ENCODE measurements around the gene PCSK9. TPM values are rescaled to one million over a fixed set of nuclear protein-coding genes. Genes with fewer than 3 reads are reported as not detected.
A peak's percentile ranks its signal among the peaks of the same experiment; 100 is the strongest.

The PCSK9 gene
- total RNA-seq, 2 experiments from 2014 or later = not detected

DNA sequence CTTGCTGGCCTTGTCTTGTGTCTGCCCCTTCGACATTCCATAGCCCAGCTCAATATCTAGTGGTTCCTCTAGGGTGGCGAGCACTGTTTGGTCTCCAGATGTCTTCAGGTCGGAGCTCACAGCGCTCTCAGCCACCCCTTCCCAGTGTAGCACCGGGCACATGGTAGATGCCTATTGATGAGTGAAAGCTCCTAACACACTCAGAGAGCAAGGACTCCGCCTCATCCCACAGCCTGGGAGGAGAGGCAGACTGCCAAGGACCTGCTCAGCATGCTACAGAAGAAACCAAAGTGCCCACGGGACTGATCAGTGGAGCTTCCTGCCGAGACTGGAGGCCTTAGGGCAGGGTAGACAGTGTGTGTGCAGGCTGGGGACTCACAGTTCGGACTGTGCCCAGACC, 10.9 kb downstream of the PCSK9 start:
- ChIA-PET POLR2A (no interaction called here), CTCF (no interaction called here)
- DNase-seq (peak in 1 of 14 experiments; percentile 26), ATAC-seq (ENCODE audit: poor library complexity) (no peak)
- H3K36me3 Mint-ChIP-seq (ENCODE audit: low read depth) = no peaks in the 10 kb centered on the region
- Histone ChIP-seq H3K27me3 (ENCODE audit: control insufficient read depth in 1 of 2, insufficient read depth in 2 of 2, low read length in 2 of 2) (no peaks in the 10 kb centered on the region), H3K9me3 (ENCODE audit: control insufficient read depth in 1 of 2, insufficient read depth in 1 of 2, low read length in 2 of 2) (no peaks in the 10 kb centered on the region), H3K4me3 (ENCODE audit: low read length) (no peak overlapping the region), H3K36me3 (ENCODE audit: insufficient read depth, low read length) (no peaks in the 10 kb centered on the region), H3K27ac (ENCODE audit: low read depth in 1 of 2, low read length in 2 of 2) (no peak overlapping the region), H3K4me1 (ENCODE audit: insufficient read depth, low read length) (no peaks in the 10 kb centered on the region)
- intact Hi-C loops (cut with DNase I, micrococcal nuclease) = no loop called here
- H3K4me1 Mint-ChIP-seq (ENCODE audit: low read depth) = no peaks in the 10 kb centered on the region
- TF ChIP-seq, protein P1, sequence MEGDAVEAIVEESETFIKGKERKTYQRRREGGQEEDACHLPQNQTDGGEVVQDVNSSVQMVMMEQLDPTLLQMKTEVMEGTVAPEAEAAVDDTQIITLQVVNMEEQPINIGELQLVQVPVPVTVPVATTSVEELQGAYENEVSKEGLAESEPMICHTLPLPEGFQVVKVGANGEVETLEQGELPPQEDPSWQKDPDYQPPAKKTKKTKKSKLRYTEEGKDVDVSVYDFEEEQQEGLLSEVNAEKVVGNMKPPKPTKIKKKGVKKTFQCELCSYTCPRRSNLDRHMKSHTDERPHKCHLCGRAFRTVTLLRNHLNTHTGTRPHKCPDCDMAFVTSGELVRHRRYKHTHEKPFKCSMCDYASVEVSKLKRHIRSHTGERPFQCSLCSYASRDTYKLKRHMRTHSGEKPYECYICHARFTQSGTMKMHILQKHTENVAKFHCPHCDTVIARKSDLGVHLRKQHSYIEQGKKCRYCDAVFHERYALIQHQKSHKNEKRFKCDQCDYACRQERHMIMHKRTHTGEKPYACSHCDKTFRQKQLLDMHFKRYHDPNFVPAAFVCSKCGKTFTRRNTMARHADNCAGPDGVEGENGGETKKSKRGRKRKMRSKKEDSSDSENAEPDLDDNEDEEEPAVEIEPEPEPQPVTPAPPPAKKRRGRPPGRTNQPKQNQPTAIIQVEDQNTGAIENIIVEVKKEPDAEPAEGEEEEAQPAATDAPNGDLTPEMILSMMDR (IDR thresholded peaks at IDR 0.05) = no peak
- H3K9me3 Mint-ChIP-seq = no peaks in the 10 kb centered on the region
- no peak overlapping the region for H3K27ac Mint-ChIP-seq
- no peaks in the 10 kb centered on the region for H3K27me3 Mint-ChIP-seq
- H3K4me3 Mint-ChIP-seq = no peak overlapping the region

GRCh38 chr1:55051169-55051568, 11.8 kb downstream of the PCSK9 start:
- Histone ChIP-seq H3K36me3 (ENCODE audit: insufficient read depth, low read length) (no peaks in the 10 kb centered on the region), H3K4me1 (ENCODE audit: insufficient read depth, low read length) (no peaks in the 10 kb centered on the region), H3K27ac (ENCODE audit: low read depth in 1 of 2, low read length in 2 of 2) (no peak overlapping the region), H3K9me3 (ENCODE audit: control insufficient read depth in 1 of 2, insufficient read depth in 1 of 2, low read length in 2 of 2) (no peaks in the 10 kb centered on the region), H3K27me3 (ENCODE audit: control insufficient read depth in 1 of 2, insufficient read depth in 2 of 2, low read length in 2 of 2) (no peaks in the 10 kb centered on the region), H3K4me3 (ENCODE audit: low read length) (no peak overlapping the region)
- H3K4me3 Mint-ChIP-seq = no peak overlapping the region
- no peak overlapping the region for H3K27ac Mint-ChIP-seq
- no peaks in the 10 kb centered on the region for H3K9me3 Mint-ChIP-seq
- no peak for ATAC-seq (ENCODE audit: poor library complexity)
- TF ChIP-seq, protein P1 (IDR thresholded peaks at IDR 0.05) = no peak
- DNase-seq = no peak
- no peaks in the 10 kb centered on the region for H3K4me1 Mint-ChIP-seq (ENCODE audit: low read depth)
- ChIA-PET CTCF (no interaction called here), POLR2A (no interaction called here)
- H3K36me3 Mint-ChIP-seq (ENCODE audit: low read depth) = no peaks in the 10 kb centered on the region
- intact Hi-C loops (cut with DNase I, micrococcal nuclease) = no loop called here
- no peaks in the 10 kb centered on the region for H3K27me3 Mint-ChIP-seq

DNA sequence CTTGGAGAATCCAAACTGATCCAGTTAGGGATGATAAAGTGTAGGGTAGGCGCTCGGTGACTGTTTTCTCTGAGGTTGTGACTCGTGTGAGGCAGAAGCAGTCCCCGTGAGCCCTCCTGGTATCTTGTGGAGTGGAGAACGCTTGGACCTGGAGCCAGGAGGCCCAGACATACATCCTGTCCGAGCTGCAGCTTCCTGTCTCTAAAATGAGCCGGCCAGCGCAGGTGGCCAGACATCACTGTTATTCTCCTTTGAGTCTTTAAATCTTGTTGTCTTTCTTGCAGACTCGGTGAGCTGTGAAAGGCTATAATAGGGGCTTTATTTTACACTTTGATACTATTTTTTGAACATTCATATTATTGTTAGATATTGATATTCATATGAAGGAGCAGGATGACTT, 12.3 kb downstream of the PCSK9 start:
- intact Hi-C loops (cut with DNase I, micrococcal nuclease) = no loop called here
- Mint-ChIP-seq H3K9me3 (no peaks in the 10 kb centered on the region), H3K27ac (no peak overlapping the region), H3K36me3 (ENCODE audit: low read depth) (no peaks in the 10 kb centered on the region), H3K4me1 (ENCODE audit: low read depth) (no peaks in the 10 kb centered on the region), H3K4me3 (no peak overlapping the region), H3K27me3 (no peaks in the 10 kb centered on the region)
- Histone ChIP-seq H3K27ac (ENCODE audit: low read depth in 1 of 2, low read length in 2 of 2) (no peak overlapping the region), H3K27me3 (ENCODE audit: control insufficient read depth in 1 of 2, insufficient read depth in 2 of 2, low read length in 2 of 2) (no peaks in the 10 kb centered on the region), H3K9me3 (ENCODE audit: control insufficient read depth in 1 of 2, insufficient read depth in 1 of 2, low read length in 2 of 2) (no peaks in the 10 kb centered on the region), H3K4me1 (ENCODE audit: insufficient read depth, low read length) (no peaks in the 10 kb centered on the region), H3K4me3 (ENCODE audit: low read length) (no peak overlapping the region), H3K36me3 (ENCODE audit: insufficient read depth, low read length) (no peaks in the 10 kb centered on the region)
- ATAC-seq (ENCODE audit: poor library complexity) = no peak
- no peak for DNase-seq
- CTCF ChIA-PET = no interaction called here
- TF ChIP-seq, protein P1 (IDR thresholded peaks at IDR 0.05) = no peak
- POLR2A ChIA-PET = no interaction called here

Data from CD4-positive, alpha-beta T cell (primary cell).